ENCODE measurements around the gene TRPV5. TPM values are rescaled to one million over a fixed set of nuclear protein-coding genes. Genes with fewer than 3 reads are reported as not detected.

TRPV5 gene
- total RNA-seq, 4 donors from 2014 or later: not detected

DNA sequence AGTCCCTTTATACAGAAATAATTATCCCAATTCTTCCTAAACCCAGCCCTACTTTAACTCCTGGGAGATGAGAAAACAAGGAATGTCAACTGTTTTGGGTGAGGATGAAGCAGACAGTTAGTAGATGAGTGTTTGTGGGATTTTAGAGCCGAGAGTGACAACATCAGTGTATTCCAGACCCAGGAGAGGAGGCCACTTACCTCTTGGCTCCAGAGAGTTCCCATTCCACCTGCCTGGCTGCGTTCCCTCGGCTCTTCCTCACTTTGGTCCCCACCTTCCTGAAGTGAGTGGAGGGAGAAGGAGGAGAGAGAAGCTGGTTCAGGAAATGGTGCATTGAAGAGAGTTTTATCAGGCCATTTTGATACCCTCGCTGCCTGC is 28.0 kb upstream of the TRPV5 start:
- H3K4me1 ChIP-seq: no peaks in the 10 kb centered on the region
- no peak for TF ChIP-seq POLR2A (IDR thresholded peaks at IDR 0.05)
- TF ChIP-seq, protein P1, sequence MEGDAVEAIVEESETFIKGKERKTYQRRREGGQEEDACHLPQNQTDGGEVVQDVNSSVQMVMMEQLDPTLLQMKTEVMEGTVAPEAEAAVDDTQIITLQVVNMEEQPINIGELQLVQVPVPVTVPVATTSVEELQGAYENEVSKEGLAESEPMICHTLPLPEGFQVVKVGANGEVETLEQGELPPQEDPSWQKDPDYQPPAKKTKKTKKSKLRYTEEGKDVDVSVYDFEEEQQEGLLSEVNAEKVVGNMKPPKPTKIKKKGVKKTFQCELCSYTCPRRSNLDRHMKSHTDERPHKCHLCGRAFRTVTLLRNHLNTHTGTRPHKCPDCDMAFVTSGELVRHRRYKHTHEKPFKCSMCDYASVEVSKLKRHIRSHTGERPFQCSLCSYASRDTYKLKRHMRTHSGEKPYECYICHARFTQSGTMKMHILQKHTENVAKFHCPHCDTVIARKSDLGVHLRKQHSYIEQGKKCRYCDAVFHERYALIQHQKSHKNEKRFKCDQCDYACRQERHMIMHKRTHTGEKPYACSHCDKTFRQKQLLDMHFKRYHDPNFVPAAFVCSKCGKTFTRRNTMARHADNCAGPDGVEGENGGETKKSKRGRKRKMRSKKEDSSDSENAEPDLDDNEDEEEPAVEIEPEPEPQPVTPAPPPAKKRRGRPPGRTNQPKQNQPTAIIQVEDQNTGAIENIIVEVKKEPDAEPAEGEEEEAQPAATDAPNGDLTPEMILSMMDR (IDR thresholded peaks at IDR 0.05): no peak
- DNase-seq: no peak
- 84 to 90% methylated on average over 4 of the region's 4 CpGs for WGBS, 2 donors
- H3K4me3 ChIP-seq (replicated peaks in 1 of 3): no peak overlapping the region
- H3K9me3 ChIP-seq: no peaks in the 10 kb centered on the region
- intact Hi-C loops (cut with DNase I): no loop called here
- no peaks in the 10 kb centered on the region for H3K36me3 ChIP-seq
- no peak overlapping the region for H3K27ac ChIP-seq
- H3K27me3 ChIP-seq: no peaks in the 10 kb centered on the region

DNA sequence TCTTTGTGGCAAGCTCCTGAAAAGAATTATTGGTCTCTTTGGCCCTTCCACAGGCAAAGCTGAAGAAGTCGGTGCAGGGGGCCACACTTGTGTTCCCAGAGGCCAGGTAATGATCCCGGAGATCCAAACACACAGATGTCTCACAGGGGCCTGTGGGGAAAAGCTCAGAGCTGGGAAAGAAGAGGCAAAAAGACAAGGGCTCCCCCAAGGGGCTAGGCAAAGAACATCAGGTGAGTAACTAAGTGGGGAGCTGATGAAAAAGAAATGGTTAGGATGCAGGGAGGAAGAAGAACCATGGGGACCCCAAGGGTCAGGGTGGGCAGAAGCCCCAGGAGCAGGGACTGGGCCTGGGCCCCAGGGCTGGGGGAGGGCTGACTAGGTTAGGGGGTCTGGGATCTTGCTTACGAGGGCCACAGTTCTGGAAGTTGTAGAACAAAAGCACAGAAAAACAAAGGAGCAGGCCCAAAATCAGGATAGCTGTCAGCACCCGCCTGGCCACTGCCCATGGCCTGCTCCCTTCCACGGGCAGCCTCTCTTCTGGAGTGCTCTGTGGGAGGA is 27.5 kb upstream of the TRPV5 start:
- Histone ChIP-seq H3K4me3 (replicated peaks in 1 of 3) (no peak overlapping the region), H3K4me1 (no peaks in the 10 kb centered on the region), H3K9me3 (no peaks in the 10 kb centered on the region), H3K27ac (no peak overlapping the region), H3K27me3 (no peaks in the 10 kb centered on the region), H3K36me3 (no peaks in the 10 kb centered on the region)
- DNase-seq: no peak
- 88 to 94% methylated on average over 5 of the region's 5 CpGs for WGBS, 2 donors
- TF ChIP-seq, protein P1 (IDR thresholded peaks at IDR 0.05): no peak
- no peak for TF ChIP-seq POLR2A (IDR thresholded peaks at IDR 0.05)
- intact Hi-C loops (cut with DNase I): no loop called here

DNA sequence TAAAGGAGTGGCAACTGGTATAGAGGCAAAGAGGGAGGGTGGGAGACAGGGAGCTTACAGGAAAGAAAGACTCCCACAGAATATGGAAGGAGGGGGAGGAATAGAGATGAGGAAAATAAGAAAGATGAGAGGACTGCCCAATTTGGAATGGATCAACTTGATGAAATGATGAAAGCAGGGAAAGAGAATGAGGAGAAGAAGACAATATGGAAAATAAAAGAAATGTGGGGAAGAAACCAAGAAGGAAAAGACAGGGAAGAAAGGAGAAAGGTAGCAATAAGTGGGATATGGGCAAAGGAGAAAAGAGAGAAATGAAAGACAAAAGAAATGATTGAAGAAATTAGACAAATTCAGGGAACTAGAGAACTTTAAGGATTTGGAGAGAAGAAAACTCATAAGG is 25.7 kb upstream of the TRPV5 start:
- Histone ChIP-seq H3K4me1 (no peaks in the 10 kb centered on the region), H3K36me3 (no peaks in the 10 kb centered on the region), H3K4me3 (replicated peaks in 1 of 3) (no peak overlapping the region), H3K27me3 (no peaks in the 10 kb centered on the region), H3K9me3 (no peaks in the 10 kb centered on the region), H3K27ac (no peak overlapping the region)
- no peak for DNase-seq
- intact Hi-C loops (cut with DNase I): no loop called here
- no peak for TF ChIP-seq POLR2A (IDR thresholded peaks at IDR 0.05)
- TF ChIP-seq, protein P1 (IDR thresholded peaks at IDR 0.05): no peak

DNA sequence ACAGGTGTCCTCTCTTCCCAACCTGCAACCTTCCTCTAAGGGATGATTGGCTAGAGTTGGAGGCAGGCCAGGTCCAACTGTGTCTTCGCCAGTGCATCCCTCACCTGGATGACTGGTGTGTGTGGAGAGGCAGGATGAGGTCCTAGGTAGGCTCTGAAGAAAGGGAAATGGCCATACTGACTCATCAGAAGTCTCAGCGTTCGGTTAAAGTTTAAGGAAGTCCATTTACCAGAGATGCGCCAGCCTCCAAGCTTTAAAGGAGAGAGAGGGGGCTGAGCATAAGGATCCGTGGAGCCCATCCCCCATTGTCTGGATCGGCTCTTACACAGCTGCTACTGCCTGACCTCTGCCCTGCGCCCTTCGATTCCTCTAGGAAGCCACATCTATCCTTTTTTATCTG is 24.2 kb upstream of the TRPV5 start:
- no peaks in the 10 kb centered on the region for H3K27me3 ChIP-seq
- H3K36me3 ChIP-seq: no peaks in the 10 kb centered on the region
- intact Hi-C loops (cut with DNase I): no loop called here
- 79 to 85% methylated on average over 8 of the region's 8 CpGs for WGBS, 2 donors
- no peaks in the 10 kb centered on the region for H3K4me1 ChIP-seq
- no peak for DNase-seq
- TF ChIP-seq, protein P1 (IDR thresholded peaks at IDR 0.05): no peak
- TF ChIP-seq POLR2A (IDR thresholded peaks at IDR 0.05): no peak
- no peak overlapping the region for H3K27ac ChIP-seq
- no peaks in the 10 kb centered on the region for H3K9me3 ChIP-seq
- H3K4me3 ChIP-seq (replicated peaks in 1 of 3): no peak overlapping the region

DNA sequence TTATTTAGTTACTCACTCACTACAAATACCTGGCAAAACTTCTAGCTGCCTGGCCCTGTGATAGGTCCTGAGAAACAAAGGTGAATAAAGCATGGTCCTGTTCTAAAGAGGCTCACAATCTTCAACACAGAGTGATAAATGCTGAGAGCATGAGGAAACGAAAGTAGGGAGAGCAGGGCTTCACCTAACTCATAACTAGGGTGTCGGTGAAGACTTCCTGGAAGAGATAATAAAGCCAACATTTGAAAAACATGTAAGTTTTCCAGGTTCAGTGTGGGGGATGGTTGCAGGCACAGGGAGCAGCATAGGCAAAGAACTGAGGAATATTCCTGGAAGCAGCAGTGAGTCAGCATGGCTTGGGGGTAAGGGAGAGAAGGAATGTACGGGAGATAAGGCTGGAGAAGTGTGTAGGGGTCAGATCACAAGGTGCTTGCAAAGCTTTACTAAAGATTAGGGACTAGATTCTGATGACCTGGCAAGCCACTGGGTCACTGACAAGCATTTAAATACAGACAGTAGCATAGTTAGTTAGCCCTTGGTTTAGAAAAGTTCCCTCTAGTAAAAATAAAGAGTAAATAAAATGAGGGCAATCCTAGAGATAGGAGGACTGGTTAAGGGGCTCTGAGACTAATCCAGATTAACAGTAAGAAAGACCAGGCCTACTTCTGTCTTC is 23.5 kb upstream of the TRPV5 start:
- DNase-seq: no peak
- no peaks in the 10 kb centered on the region for H3K36me3 ChIP-seq
- no peaks in the 10 kb centered on the region for H3K9me3 ChIP-seq
- intact Hi-C loops (cut with DNase I): no loop called here
- H3K27ac ChIP-seq: no peak overlapping the region
- no peak overlapping the region for H3K4me3 ChIP-seq (replicated peaks in 1 of 3)
- 83 to 86% methylated on average over 3 of the region's 3 CpGs for WGBS, 2 donors
- no peaks in the 10 kb centered on the region for H3K27me3 ChIP-seq
- no peaks in the 10 kb centered on the region for H3K4me1 ChIP-seq
- no peak for TF ChIP-seq POLR2A (IDR thresholded peaks at IDR 0.05)
- TF ChIP-seq, protein P1 (IDR thresholded peaks at IDR 0.05): no peak
